Thyroid gland (tissue), 4 donors: ENCODE data around the gene DENND1A. TPM values are rescaled to one million over a fixed set of nuclear protein-coding genes. Genes with fewer than 3 reads are reported as not detected.

Experiments
- DNase-seq, 2 donors: peaks; one replicate each; pipeline ENCODE4 v3.0.0-alpha.2; 2019
- H3K27ac ChIP-seq, 3 donors: fragments of 200-600 bp; sonication (generic); 1 replicate in 2 of 3; 2 replicates in 1 of 3; pipeline ENCODE4 v1.5.1; 2016 to 2019; ENCODE audit warnings: mild to moderate bottlenecking in 1 of 3, moderate library complexity in 1 of 3
- H3K27me3 ChIP-seq: fragments of 200-600 bp; sonication (generic); one replicate; pipeline ENCODE4 v1.5.1; 2019
- H3K36me3 ChIP-seq, 2 donors: fragments of 200-600 bp; sonication (generic); one replicate each; pipeline ENCODE4 v1.5.1; 2016 to 2019
- H3K4me1 ChIP-seq, 2 donors: fragments of 200-600 bp; sonication (generic); one replicate each; pipeline ENCODE4 v1.5.1; 2017 to 2019
- H3K4me3 ChIP-seq, 3 donors: fragments of 200-600 bp; sonication (generic); replicated peaks in 1 of 3; 1 replicate in 2 of 3; 2 replicates in 1 of 3; pipeline ENCODE4 v1.5.1; 2016; ENCODE audit warnings: mild to moderate bottlenecking in 1 of 3
- H3K9me3 ChIP-seq: fragments of 200-600 bp; sonication (generic); one replicate; pipeline ENCODE4 v1.5.1; 2017
- CTCF ChIP-seq, 6 experiments: fragments of 200-600 bp in 3 of 6; fragments of 450-650 bp in 3 of 6; sonication (generic) in 3 of 6; IDR thresholded peaks; one replicate each; pipeline ENCODE4 v1.5.1; 2016 to 2019; ENCODE audit warnings: antibody characterized with exemption in 6 of 6, mild to moderate bottlenecking in 2 of 6, inconsistent platforms in 1 of 6, moderate library complexity in 1 of 6
- POLR2A ChIP-seq, 2 donors: fragments of 450-650 bp; IDR thresholded peaks; one replicate each; pipeline ENCODE4 v1.6.1; 2017; ENCODE audit warnings: antibody characterized with exemption in 2 of 2, mild to moderate bottlenecking in 2 of 2, moderate library complexity in 1 of 2
- WGBS, 2 donors: methylation state at CpG; one replicate each; pipeline ENCODE4 v1.1.5; 2017; 5-methylcytosine and 5-hydroxymethylcytosine counted together
- intact Hi-C: fragments of 100-400 bp; cut with DNase I; formaldehyde crosslinking; loops from one replicate; pipeline ENCODE4 v1.15.1; 2023
- total RNA-seq, 4 donors: library from RNA; depleted of rRNA; stranded (reverse); fragments of >200 nt; gene quantifications; one replicate each; pipeline ENCODE4 v1.2.3, GENCODE V29; 2016

DENND1A gene
- total RNA-seq, 4 donors from 2014 or later: 18.8 to 34.4 (median 28.2) TPM

- no peaks in the 10 kb centered on the region for H3K9me3 ChIP-seq
- intact Hi-C loops: no loop called here
- no peak for TF ChIP-seq CTCF (IDR thresholded peaks at IDR 0.05)
- no peak for TF ChIP-seq POLR2A (IDR thresholded peaks at IDR 0.05)
- H3K4me1 ChIP-seq: peaks cover 8 to 11% of the 10 kb centered on the region in 2 donors
- no peak for DNase-seq
- no peak overlapping the region for H3K27ac ChIP-seq
- no peak overlapping the region for H3K4me3 ChIP-seq
- no peaks in the 10 kb centered on the region for H3K36me3 ChIP-seq
- WGBS, 2 donors: 90 to 91% methylated on average over 8 of the region's 8 CpGs
- H3K27me3 ChIP-seq: no peaks in the 10 kb centered on the region
Observed at GRCh38 chr9:123832858-123833650, 96.9 kb downstream of the DENND1A start.

- no peak for DNase-seq
- TF ChIP-seq CTCF (IDR thresholded peaks at IDR 0.05): no peak
- no peak for TF ChIP-seq POLR2A (IDR thresholded peaks at IDR 0.05)
Observed at GRCh38 chr9:123832176-123832575, 97.8 kb downstream of the DENND1A start.

GRCh38 chr9:123828449-123828848, 101.5 kb downstream of the DENND1A start:
- TF ChIP-seq POLR2A (IDR thresholded peaks at IDR 0.05) (no peak), CTCF (IDR thresholded peaks at IDR 0.05) (no peak)
- H3K36me3 ChIP-seq: no peaks in the 10 kb centered on the region
- no peaks in the 10 kb centered on the region for H3K9me3 ChIP-seq
- no peaks in the 10 kb centered on the region for H3K27me3 ChIP-seq
- intact Hi-C loops: no loop called here
- no peak overlapping the region for H3K27ac ChIP-seq
- no peaks in the 10 kb centered on the region for H3K4me1 ChIP-seq
- DNase-seq: no peak
- no peak overlapping the region for H3K4me3 ChIP-seq

More at GRCh38 chr9:123832176-123832575, 97.8 kb downstream of the DENND1A start:
- Histone ChIP-seq H3K4me3 (no peak overlapping the region), H3K9me3 (no peaks in the 10 kb centered on the region), H3K4me1 (peaks cover 8 to 11% of the 10 kb centered on the region in 2 donors), H3K27me3 (no peaks in the 10 kb centered on the region), H3K36me3 (no peaks in the 10 kb centered on the region), H3K27ac (no peak overlapping the region)
- intact Hi-C loops: no loop called here

GRCh38 chr9:123825342-123826060, 104.4 kb downstream of the DENND1A start:
- H3K9me3 ChIP-seq: no peaks in the 10 kb centered on the region

More at GRCh38 chr9:123825342-123826060, 104.4 kb downstream of the DENND1A start:
- WGBS, 2 donors: 95 to 97% methylated on average over 5 of the region's 5 CpGs
- Histone ChIP-seq H3K36me3 (no peaks in the 10 kb centered on the region), H3K27me3 (no peaks in the 10 kb centered on the region), H3K4me1 (no peaks in the 10 kb centered on the region), H3K4me3 (no peak overlapping the region), H3K27ac (no peak overlapping the region)
- DNase-seq: no peak
- intact Hi-C loops: no loop called here
- TF ChIP-seq POLR2A (IDR thresholded peaks at IDR 0.05) (no peak), CTCF (IDR thresholded peaks at IDR 0.05) (no peak)
